HCT116 (cell line): ENCODE results near the gene ATP5F1D. TPM values are rescaled to one million over a fixed set of nuclear protein-coding genes. Genes with fewer than 3 reads are reported as not detected.

ENCODE experiments used
- ATAC-seq: fragments of 200-7000 bp; cut with Tn5 transposase; 2 replicates; pipeline ENCODE4 v1.9.1; 2020; ENCODE audit warnings: mild to moderate bottlenecking, moderate library complexity
- BruUV-seq: library from RNA; stranded (reverse); fragments of 400-500 nt; replicated peaks from 2 replicates; lab custom pipeline; 2021; lab: Mats Ljungman, UMichigan
- CTCF ChIA-PET: fragments of 300-600 bp; sonication (Branson Sonifier 250); formaldehyde crosslinking; loops from one replicate; lab custom pipeline; 2021; ENCODE audit warnings: antibody characterized with exemption; lab: Charles Lee
- POLR2A ChIA-PET: fragments of 300-600, 350-600 bp; sonication (Branson Sonifier 250); formaldehyde crosslinking; loops from one replicate; lab custom pipeline; 2021; ENCODE audit warnings: antibody characterized with exemption; lab: Charles Lee
- RAD21 ChIA-PET, 2 experiments: fragments of 300-600 bp; sonication (Branson Sonifier 250); formaldehyde crosslinking; loops; one replicate each; lab custom pipeline; 2023; ENCODE audit warnings: low total read pairs in 2 of 2; ENCODE audit not compliant: uncharacterized antibody in 2 of 2, unreplicated experiment in 2 of 2, low non-redundant PET in 1 of 2; lab: Charles Lee
- DNase-seq: peaks from one replicate; pipeline ENCODE4 v3.0.0-alpha.2; 2010; ENCODE audit warnings: low read depth, low spot score
- H2AFZ ChIP-seq: fragments of 200-600 bp; shearing (Covaris generic), sonication (generic); 2 replicates; pipeline ENCODE4 v1.6.1; 2017; ENCODE audit warnings: low read depth, mixed run types, mixed read lengths, antibody characterized with exemption, low read length; ENCODE audit not compliant: poor library complexity, severe bottlenecking
- H3K27ac ChIP-seq: 2 replicates; pipeline ENCODE4 v1.5.1; 2012; ENCODE audit warnings: low read depth, low read length
- H3K27me3 ChIP-seq: fragments of 200-600 bp; sonication (generic); 2 replicates; pipeline ENCODE4 v1.6.1; 2016; ENCODE audit warnings: mixed run types, low read length, mixed read lengths; ENCODE audit not compliant: insufficient read depth
- H3K36me3 ChIP-seq, 2 experiments: fragments of 200-500 bp in 1 of 2; fragments of 200-600 bp in 1 of 2; sonication (Bioruptor generic) in 1 of 2; sonication (generic) in 1 of 2; 2 replicates each; pipeline versions ENCODE4 v1.5.1 to v1.6.1; 2014 to 2016; ENCODE audit warnings: low read length in 2 of 2, inconsistent platforms in 1 of 2, mixed read lengths in 1 of 2, mixed run types in 1 of 2; ENCODE audit not compliant: insufficient read depth in 2 of 2, control insufficient read depth in 1 of 2
- H3K4me1 ChIP-seq, 2 experiments: fragments of 200-600 bp in 1 of 2; sonication (generic) in 1 of 2; 2 replicates each; pipeline versions ENCODE4 v1.5.1 to v1.6.1; 2012 to 2017; ENCODE audit warnings: low read length in 2 of 2, inconsistent platforms in 1 of 2, mild to moderate bottlenecking in 1 of 2, mixed read lengths in 1 of 2, mixed run types in 1 of 2, moderate library complexity in 1 of 2; ENCODE audit not compliant: insufficient read depth in 2 of 2, control insufficient read depth in 1 of 2
- H3K4me2 ChIP-seq: fragments of 200-600 bp; sonication (generic); 2 replicates; pipeline ENCODE4 v1.6.1; 2017; ENCODE audit warnings: mixed run types, low read length, mixed read lengths
- H3K4me3 ChIP-seq, 2 experiments: fragments of 200-600 bp in 1 of 2; sonication (generic) in 1 of 2; replicated peaks in 1 of 2; 2 replicates each; pipeline ENCODE4 v1.5.1; 2011 to 2016; ENCODE audit warnings: low read length in 2 of 2, control low read depth in 1 of 2, low read depth in 1 of 2, mild to moderate bottlenecking in 1 of 2, mixed read lengths in 1 of 2, mixed run types in 1 of 2
- H3K79me2 ChIP-seq: fragments of 200-600 bp; sonication (generic); 2 replicates; pipeline ENCODE4 v1.6.1; 2017; ENCODE audit warnings: mild to moderate bottlenecking, mixed run types, low read length, moderate library complexity, mixed read lengths; ENCODE audit not compliant: insufficient read depth
- H3K9ac ChIP-seq: fragments of 200-600 bp; sonication (generic); 2 replicates; pipeline ENCODE4 v1.6.1; 2016; ENCODE audit warnings: low read length, mixed read lengths
- H3K9me2 ChIP-seq: fragments of 200-600 bp; sonication (generic), shearing (Covaris generic); 2 replicates; pipeline ENCODE4 v1.6.1; 2017; ENCODE audit warnings: mixed run types, mild to moderate bottlenecking, moderate library complexity; ENCODE audit not compliant: insufficient read depth
- H3K9me3 ChIP-seq, 2 experiments: fragments of 200-500 bp in 1 of 2; fragments of 200-600 bp in 1 of 2; sonication (Bioruptor generic) in 1 of 2; sonication (generic) in 1 of 2; 2 replicates each; pipeline ENCODE4 v1.6.1; 2014 to 2017; ENCODE audit warnings: low read length in 2 of 2, mixed read lengths in 2 of 2, inconsistent platforms in 1 of 2, low read depth in 1 of 2, mild to moderate bottlenecking in 1 of 2, mixed run types in 1 of 2, moderate library complexity in 1 of 2; ENCODE audit not compliant: control insufficient read depth in 1 of 2, insufficient read depth in 1 of 2
- H4K20me1 ChIP-seq: fragments of 200-600 bp; sonication (generic), shearing (Covaris generic); 2 replicates; pipeline ENCODE4 v1.6.1; 2017; ENCODE audit warnings: mixed run types, mild to moderate bottlenecking, moderate library complexity; ENCODE audit not compliant: insufficient read depth
- CEBPB ChIP-seq: IDR thresholded peaks from 2 replicates; pipeline ENCODE4 v1.6.1; 2012; ENCODE audit warnings: low read depth
- EZH2phosphoT487 ChIP-seq: fragments of 200-600 bp; IDR thresholded peaks from 2 replicates; pipeline ENCODE4 v1.6.1; 2018; ENCODE audit warnings: antibody characterized with exemption, borderline replicate concordance
- MAX ChIP-seq: IDR thresholded peaks from 2 replicates; pipeline ENCODE4 v1.6.1; 2012
- POLR2A ChIP-seq: IDR thresholded peaks from 2 replicates; pipeline ENCODE4 v1.7.0; 2011; ENCODE audit warnings: borderline replicate concordance; ENCODE audit not compliant: insufficient read depth, insufficient read length; ENCODE audit errors: extremely low read depth
- POLR2AphosphoS5 ChIP-seq: IDR thresholded peaks from 2 replicates; pipeline ENCODE4 v1.6.1; 2011; ENCODE audit warnings: mild to moderate bottlenecking, low read depth, low read length, moderate library complexity
- ZFX ChIP-seq: fragments of 450-650 bp; IDR thresholded peaks from 2 replicates; pipeline ENCODE4 v1.6.1; 2017
- intact Hi-C: fragments of 100-400 bp; cut with micrococcal nuclease; formaldehyde crosslinking; loops from 2 replicates; pipeline ENCODE4 v1.10.0; 2022
- total RNA-seq: library from RNA; stranded (reverse); gene quantifications from one replicate; pipeline ENCODE4 v1.2.1, GENCODE V29; 2021; ENCODE audit not compliant: unreplicated experiment

The ATP5F1D gene
- total RNA-seq, 1 experiment from 2014 or later: 428 TPM

- Histone ChIP-seq H3K27ac (peak overlapping the region; percentile 90), H3K9ac (peak overlapping the region; percentile 65)
- RAD21 ChIA-PET: interaction anchor here in 1 of 2 experiments (1.0 kb wide), 1 partner anchor 8 kb away, joined by 6 read pairs; no protein-coding TSS in a partner anchor
Measured at GRCh38 chr19:1258163-1258492, 16.6 kb downstream of the ATP5F1D start.

GRCh38 chr19:1258707-1259205 lies 17.2 kb downstream of the ATP5F1D start:
- no peaks in the 10 kb centered on the region for H3K9me3 ChIP-seq
- RAD21 ChIA-PET: no interaction called here
- POLR2A ChIA-PET: interaction anchor here (1.6 to 4.4 kb wide), 2 partner anchors 11 to 15 kb away, joined by 5 to 54 read pairs; partner anchors contain the start of gene CIRBP
- H4K20me1 ChIP-seq: no peaks in the 10 kb centered on the region; the same call in 1 of the 2 replicates
- H3K4me1 ChIP-seq: peaks cover 45 to 94% of the 10 kb centered on the region in 2 experiments
- DNase-seq (no peak), ATAC-seq (no peak)
- CTCF ChIA-PET: interaction anchor here (1.9 kb wide), 1 partner anchor 7 kb away, joined by 8 read pairs; no protein-coding TSS in a partner anchor
- H3K9ac ChIP-seq: peak overlapping the region; percentile 65
- intact Hi-C loops: no loop called here
- H3K4me2 ChIP-seq: peak overlapping the region; percentile 76
- H3K27me3 ChIP-seq: no peaks in the 10 kb centered on the region
- no TSS peak for BruUV-seq
- peak overlapping the region; percentile 90 for H3K27ac ChIP-seq
- no peak overlapping the region for H2AFZ ChIP-seq
- no peak for TF ChIP-seq POLR2A
- no peak for TF ChIP-seq POLR2AphosphoS5
- no peak for TF ChIP-seq MAX
- TF ChIP-seq EZH2phosphoT487: no peak
- TF ChIP-seq ZFX: no peak
- TF ChIP-seq CEBPB: no peak
- H3K4me3 ChIP-seq: peak overlapping the region; percentile 31 to 41; a peak in 3 of 4 replicates
- peaks cover 23 to 37% of the 10 kb centered on the region in 2 experiments for H3K36me3 ChIP-seq
- H3K9me2 ChIP-seq: no peaks in the 10 kb centered on the region
- H3K79me2 ChIP-seq: peaks cover 53% of the 10 kb centered on the region

More at GRCh38 chr19:1258163-1258492, 16.6 kb downstream of the ATP5F1D start:
- intact Hi-C loops: no loop called here
- Histone ChIP-seq H3K4me1 (peaks cover 47 to 94% of the 10 kb centered on the region in 2 experiments), H3K9me3 (no peaks in the 10 kb centered on the region), H3K4me3 (no peak overlapping the region), H3K27me3 (no peaks in the 10 kb centered on the region), H3K9me2 (no peaks in the 10 kb centered on the region), H3K4me2 (peak overlapping the region; percentile 76), H3K36me3 (peaks cover 24 to 43% of the 10 kb centered on the region in 2 experiments), H3K79me2 (peaks cover 59% of the 10 kb centered on the region), H4K20me1 (peaks cover 3% of the 10 kb centered on the region; the same call in 1 of the 2 replicates), H2AFZ (no peak overlapping the region)
- CTCF ChIA-PET: interaction anchor here (1.9 kb wide), 1 partner anchor 8 kb away, joined by 8 read pairs; no protein-coding TSS in a partner anchor
- DNase-seq (no peak), ATAC-seq (no peak)
- POLR2A ChIA-PET: interaction anchor here (1.6 to 4.4 kb wide), 2 partner anchors 11 to 16 kb away, joined by 5 to 54 read pairs; partner anchors contain the start of gene CIRBP
- TF ChIP-seq ZFX: no peak
- TF ChIP-seq POLR2AphosphoS5: 0 out of 2 replicates have a peak, but pooled peaks have one; percentile 40
- TSS peak; percentile 29 for BruUV-seq
